HEK293T (cell line): ENCODE measurements around the gene SIPA1L3.

Experiments used
- ARNT ChIP-seq: fragments of 450-650 bp; IDR thresholded peaks from 2 replicates; pipeline ENCODE4 v1.6.1; 2017; ENCODE audit warnings: mild to moderate bottlenecking
- BHLHE40 ChIP-seq: fragments of 450-650 bp; IDR thresholded peaks from 2 replicates; pipeline ENCODE4 v1.6.1; 2016; ENCODE audit warnings: mild to moderate bottlenecking, moderate library complexity, borderline replicate concordance
- FOXA1 ChIP-seq: fragments of 450-650 bp; IDR thresholded peaks from 2 replicates; pipeline ENCODE4 v1.6.1; 2016; ENCODE audit warnings: mild to moderate bottlenecking
- FOXK2 ChIP-seq: fragments of 450-650 bp; IDR thresholded peaks from 2 replicates; pipeline ENCODE4 v1.6.1; 2016; ENCODE audit warnings: mild to moderate bottlenecking
- FOXM1 ChIP-seq: fragments of 450-650 bp; IDR thresholded peaks from 2 replicates; pipeline ENCODE4 v1.6.1; 2017; ENCODE audit warnings: mild to moderate bottlenecking, borderline replicate concordance
- HDGF ChIP-seq: fragments of 450-650 bp; IDR thresholded peaks from 2 replicates; pipeline ENCODE4 v1.6.1; 2017; ENCODE audit warnings: antibody characterized with exemption, borderline replicate concordance
- L3MBTL2 ChIP-seq: fragments of 450-650 bp; conservative IDR thresholded peaks from 2 replicates; pipeline ENCODE4 v1.6.1; 2016; ENCODE audit warnings: mild to moderate bottlenecking
- LEF1 ChIP-seq: fragments of 450-650 bp; IDR thresholded peaks from 2 replicates; pipeline ENCODE4 v1.6.1; 2017; ENCODE audit warnings: mild to moderate bottlenecking, borderline replicate concordance
- NFRKB ChIP-seq: fragments of 450-650 bp; IDR thresholded peaks from 2 replicates; pipeline ENCODE4 v1.6.1; 2016; ENCODE audit warnings: mild to moderate bottlenecking, moderate library complexity
- SP1 ChIP-seq: fragments of 450-650 bp; IDR thresholded peaks from 2 replicates; pipeline ENCODE4 v1.6.1; 2017
- SUZ12 ChIP-seq: fragments of 450-650 bp; IDR thresholded peaks from 2 replicates; pipeline ENCODE4 v1.6.1; 2016; ENCODE audit warnings: mild to moderate bottlenecking
- TARDBP ChIP-seq: fragments of 450-650 bp; IDR thresholded peaks from 2 replicates; pipeline ENCODE4 v1.6.1; 2016
- ZNF384 ChIP-seq: fragments of 450-650 bp; IDR thresholded peaks from 2 replicates; pipeline ENCODE4 v1.6.1; 2016
- TF ChIP-seq, protein P1 (sequence below): fragments of 450-650 bp; IDR thresholded peaks from 2 replicates; pipeline ENCODE4 v1.6.1; 2016

DNA sequence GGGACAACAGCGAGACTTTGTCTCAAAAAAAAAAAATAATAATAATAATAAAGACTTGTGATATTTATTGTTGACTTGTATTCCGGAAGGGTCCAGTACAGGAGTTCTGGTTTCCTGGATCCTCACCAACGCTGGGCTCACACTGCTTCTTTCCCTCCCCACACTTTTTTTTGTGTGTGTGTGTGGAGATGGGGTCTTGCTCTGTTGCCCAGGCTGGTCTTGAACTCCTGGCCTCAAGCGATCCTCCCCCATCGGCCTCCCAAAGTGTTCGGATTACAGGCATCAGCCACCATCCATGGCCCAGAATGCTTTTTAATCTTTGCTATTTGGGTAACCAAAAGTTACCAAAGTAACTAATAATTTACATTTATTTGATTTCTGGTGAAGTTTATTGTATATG is 39.1 kb downstream of the SIPA1L3 start:
- TF ChIP-seq HDGF: no peak
- TF ChIP-seq SUZ12: no peak
- TF ChIP-seq BHLHE40: no peak
- TF ChIP-seq FOXK2: no peak
- no peak for TF ChIP-seq SP1
- no peak for TF ChIP-seq LEF1
- TF ChIP-seq L3MBTL2: no peak
- no peak for TF ChIP-seq NFRKB
- TF ChIP-seq FOXM1: no peak
- no peak for TF ChIP-seq TARDBP
- TF ChIP-seq, protein P1, sequence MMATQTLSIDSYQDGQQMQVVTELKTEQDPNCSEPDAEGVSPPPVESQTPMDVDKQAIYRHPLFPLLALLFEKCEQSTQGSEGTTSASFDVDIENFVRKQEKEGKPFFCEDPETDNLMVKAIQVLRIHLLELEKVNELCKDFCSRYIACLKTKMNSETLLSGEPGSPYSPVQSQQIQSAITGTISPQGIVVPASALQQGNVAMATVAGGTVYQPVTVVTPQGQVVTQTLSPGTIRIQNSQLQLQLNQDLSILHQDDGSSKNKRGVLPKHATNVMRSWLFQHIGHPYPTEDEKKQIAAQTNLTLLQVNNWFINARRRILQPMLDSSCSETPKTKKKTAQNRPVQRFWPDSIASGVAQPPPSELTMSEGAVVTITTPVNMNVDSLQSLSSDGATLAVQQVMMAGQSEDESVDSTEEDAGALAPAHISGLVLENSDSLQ: no peak
- TF ChIP-seq ARNT: no peak
- no peak for TF ChIP-seq FOXA1
- TF ChIP-seq ZNF384: no peak
